IPS-15b (cell line): ENCODE data around the gene PDP2.
"Not testable (repeated sequence)": the region's sequence is repeated elsewhere in the genome, so short reads cannot be mapped to it uniquely, and the experiment has no call there.

Experiments
- H3K27me3 ChIP-seq: one replicate; pipeline ENCODE4 v1.6.1; 2013; ENCODE audit warnings: low read length; ENCODE audit not compliant: control insufficient read depth, insufficient read depth
- H3K36me3 ChIP-seq: one replicate; pipeline ENCODE4 v1.6.1; 2013; ENCODE audit warnings: low read length; ENCODE audit not compliant: control insufficient read depth, insufficient read depth
- H3K4me1 ChIP-seq: one replicate; pipeline ENCODE4 v1.6.1; 2013; ENCODE audit warnings: mild to moderate bottlenecking, low read length; ENCODE audit not compliant: control insufficient read depth, insufficient read depth
- H3K4me3 ChIP-seq: one replicate; pipeline ENCODE4 v1.5.1; 2013; ENCODE audit warnings: low read depth, low read length
- H3K9ac ChIP-seq: one replicate; pipeline ENCODE4 v1.6.1; 2013; ENCODE audit warnings: low read depth, mild to moderate bottlenecking, low read length
- H3K9me3 ChIP-seq: one replicate; pipeline ENCODE4 v1.6.1; 2013; ENCODE audit warnings: mild to moderate bottlenecking, low read length; ENCODE audit not compliant: control insufficient read depth, insufficient read depth

PDP2 gene

DNA sequence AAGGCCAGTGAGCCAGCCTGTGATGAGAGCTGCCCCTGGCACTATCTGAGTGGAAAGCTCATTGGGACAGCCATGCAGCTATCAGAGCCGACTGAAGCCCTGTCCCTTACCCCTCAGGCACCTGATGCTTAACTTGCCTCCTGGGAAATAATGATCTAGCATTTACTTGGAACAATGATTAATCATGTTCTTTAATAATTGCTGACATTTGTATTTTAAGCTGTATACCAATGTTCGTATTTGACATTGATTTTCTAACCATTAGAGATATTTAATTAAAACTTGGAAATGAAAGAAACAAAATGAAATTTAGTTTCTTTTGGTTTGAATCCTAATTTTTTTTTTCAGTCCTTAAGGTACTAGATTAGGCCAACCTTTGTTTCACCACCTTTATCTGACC lies 10.5 kb downstream of the PDP2 start:
- Histone ChIP-seq H3K27me3 (no peaks in the 10 kb centered on the region), H3K9me3 (no peaks in the 10 kb centered on the region), H3K4me1 (no peaks in the 10 kb centered on the region), H3K36me3 (no peaks in the 10 kb centered on the region), H3K4me3 (no peak overlapping the region), H3K9ac (no peak overlapping the region)

GRCh38 chr16:66891360-66891759 lies 11.0 kb downstream of the PDP2 start:
- Histone ChIP-seq H3K4me3 (no peak overlapping the region), H3K27me3 (no peaks in the 10 kb centered on the region), H3K36me3 (no peaks in the 10 kb centered on the region), H3K4me1 (no peaks in the 10 kb centered on the region), H3K9me3 (no peaks in the 10 kb centered on the region), H3K9ac (no peak overlapping the region)

GRCh38 chr16:66891797-66892196 lies 11.5 kb downstream of the PDP2 start:
- H3K4me1 ChIP-seq, result no peaks in the 10 kb centered on the region
- H3K4me3 ChIP-seq, result no peak overlapping the region
- no peaks in the 10 kb centered on the region for H3K36me3 ChIP-seq
- no peaks in the 10 kb centered on the region for H3K9me3 ChIP-seq
- no peak overlapping the region for H3K9ac ChIP-seq
- H3K27me3 ChIP-seq, result no peaks in the 10 kb centered on the region

DNA sequence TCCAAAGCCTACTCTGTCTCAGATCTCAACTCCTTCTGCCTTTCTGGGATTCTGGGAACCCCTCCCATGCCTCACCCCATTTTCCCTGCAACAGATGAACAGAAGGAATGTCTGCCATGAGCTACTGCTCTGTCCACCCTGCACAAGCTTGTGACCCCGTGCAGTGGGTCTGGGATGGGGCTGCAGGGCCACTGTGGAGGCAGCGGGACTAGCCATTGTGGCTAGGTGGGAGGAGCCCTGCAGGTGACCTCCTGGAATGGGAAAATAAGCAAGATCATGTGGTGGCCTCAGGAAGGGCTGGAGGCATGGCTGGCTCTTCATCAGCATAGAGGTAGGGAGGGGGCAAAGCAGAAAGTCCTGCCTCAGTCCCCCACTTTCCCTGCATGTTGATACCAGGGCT lies 13.7 kb downstream of the PDP2 start:
- H3K9me3 ChIP-seq, result no peaks in the 10 kb centered on the region
- no peaks in the 10 kb centered on the region for H3K27me3 ChIP-seq
- H3K4me3 ChIP-seq, result no peak overlapping the region
- H3K4me1 ChIP-seq, result no peaks in the 10 kb centered on the region
- H3K9ac ChIP-seq, result no peak overlapping the region
- no peaks in the 10 kb centered on the region for H3K36me3 ChIP-seq

GRCh38 chr16:66894948-66895688 lies 14.8 kb downstream of the PDP2 start:
- Histone ChIP-seq H3K27me3 (no peaks in the 10 kb centered on the region), H3K9ac (no peak overlapping the region), H3K9me3 (no peaks in the 10 kb centered on the region), H3K36me3 (no peaks in the 10 kb centered on the region), H3K4me3 (no peak overlapping the region), H3K4me1 (peaks cover under 1% of the 10 kb centered on the region)

DNA sequence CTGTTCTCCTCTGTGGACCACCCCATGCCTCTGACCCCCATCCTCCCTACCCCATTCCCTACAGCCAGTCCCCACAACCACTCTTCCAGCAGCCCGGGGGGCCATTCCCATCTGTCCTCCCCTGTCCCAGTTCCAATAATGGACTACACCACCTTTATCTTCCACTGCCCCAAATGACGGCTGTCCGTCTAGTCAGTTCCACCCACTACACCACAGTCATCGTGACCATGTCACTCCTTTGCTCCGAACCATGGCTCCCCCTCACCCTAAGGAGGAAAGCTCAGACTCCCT lies 15.3 kb downstream of the PDP2 start:
- H3K9me3 ChIP-seq, result no peaks in the 10 kb centered on the region
- no peaks in the 10 kb centered on the region for H3K36me3 ChIP-seq
- no peak overlapping the region for H3K9ac ChIP-seq
- no peaks in the 10 kb centered on the region for H3K27me3 ChIP-seq
- H3K4me3 ChIP-seq, result no peak overlapping the region
- peaks cover 2% of the 10 kb centered on the region for H3K4me1 ChIP-seq

- Histone ChIP-seq H3K27me3 (no peaks in the 10 kb centered on the region), H3K36me3 (no peaks in the 10 kb centered on the region), H3K9me3 (no peaks in the 10 kb centered on the region), H3K4me3 (no peak overlapping the region), H3K9ac (no peak overlapping the region), H3K4me1 (peaks cover 2% of the 10 kb centered on the region)
These were observed 15.7 kb downstream of the PDP2 start for GRCh38 chr16:66895999-66896398.

DNA sequence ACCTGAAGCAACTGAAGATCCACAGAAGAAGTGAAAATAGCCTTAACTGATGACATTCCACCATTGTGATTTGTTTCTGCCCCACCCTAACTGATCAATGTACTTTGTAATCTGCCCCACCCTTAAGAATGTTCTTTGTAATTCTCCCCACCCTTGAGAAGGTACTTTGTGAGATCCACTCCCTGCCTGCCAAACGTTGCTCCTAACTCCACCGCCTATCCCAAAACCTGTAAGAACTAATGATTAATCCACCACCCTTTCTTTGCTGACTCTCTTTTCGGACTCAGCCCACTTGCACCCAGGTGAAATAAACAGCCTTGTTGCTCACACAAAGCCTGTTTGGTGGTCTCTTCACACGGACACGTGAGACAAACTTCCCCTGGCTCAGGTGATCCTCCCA lies 16.4 kb downstream of the PDP2 start:
- not testable (repeated sequence) for H3K9ac ChIP-seq, H3K4me1 ChIP-seq, H3K27me3 ChIP-seq, H3K4me3 ChIP-seq, H3K9me3 ChIP-seq, H3K36me3 ChIP-seq

GRCh38 chr16:66898207-66898606 lies 17.9 kb downstream of the PDP2 start:
- Histone ChIP-seq H3K4me3 (no peak overlapping the region), H3K36me3 (no peaks in the 10 kb centered on the region), H3K27me3 (no peaks in the 10 kb centered on the region), H3K9ac (no peak overlapping the region), H3K4me1 (peaks cover 2% of the 10 kb centered on the region), H3K9me3 (no peaks in the 10 kb centered on the region)

- H3K4me3 ChIP-seq, result no peak overlapping the region
These were observed 18.6 kb downstream of the PDP2 start for GRCh38 chr16:66898933-66899309.

DNA sequence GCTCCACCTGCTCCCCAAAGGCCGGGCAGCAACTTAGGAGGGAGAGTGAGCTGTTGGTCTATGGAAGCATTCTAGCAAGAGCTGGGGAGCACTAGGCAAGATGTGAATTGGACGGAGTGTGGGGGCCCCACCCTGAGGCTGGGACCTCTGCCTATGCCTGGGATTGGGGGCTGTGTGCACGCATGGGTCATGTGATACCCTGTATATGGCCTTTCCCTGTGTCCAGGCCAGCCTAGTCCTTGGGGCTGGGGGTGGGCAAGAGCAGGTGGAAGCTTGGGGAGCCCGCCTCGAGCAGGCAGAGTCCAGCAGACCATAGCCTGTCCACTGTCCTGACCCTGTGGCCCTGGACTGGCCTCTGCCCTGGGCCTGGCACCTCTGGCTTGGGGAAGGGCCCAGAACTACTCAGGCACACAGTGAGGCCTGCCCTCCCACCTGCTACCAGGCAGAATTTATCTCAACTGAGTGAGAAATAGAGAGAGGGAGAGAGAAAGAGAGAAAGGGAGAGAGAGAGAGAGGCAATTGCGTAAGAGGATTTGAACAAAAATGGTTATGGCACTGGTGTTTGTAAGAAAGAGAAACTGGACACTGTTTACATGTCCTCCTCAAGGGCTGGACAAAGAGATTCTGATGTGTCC lies 19.1 kb downstream of the PDP2 start:
- Histone ChIP-seq H3K9me3 (no peaks in the 10 kb centered on the region), H3K36me3 (no peaks in the 10 kb centered on the region), H3K4me3 (no peak overlapping the region), H3K27me3 (no peaks in the 10 kb centered on the region), H3K4me1 (peaks cover 2% of the 10 kb centered on the region), H3K9ac (no peak overlapping the region)

More at GRCh38 chr16:66898933-66899309, 18.6 kb downstream of the PDP2 start:
- Histone ChIP-seq H3K4me1 (peaks cover 2% of the 10 kb centered on the region), H3K9ac (no peak overlapping the region), H3K27me3 (no peaks in the 10 kb centered on the region), H3K9me3 (no peaks in the 10 kb centered on the region), H3K36me3 (no peaks in the 10 kb centered on the region)

- Histone ChIP-seq H3K9ac (no peak overlapping the region), H3K9me3 (no peaks in the 10 kb centered on the region), H3K4me3 (no peak overlapping the region), H3K4me1 (peaks cover 2% of the 10 kb centered on the region), H3K36me3 (no peaks in the 10 kb centered on the region), H3K27me3 (no peaks in the 10 kb centered on the region)
These were observed 19.8 kb downstream of the PDP2 start for GRCh38 chr16:66899945-66900710.
